Smooth muscle cell (in vitro differentiated cells): ENCODE measurements around the gene KIFC1. TPM values are rescaled to one million over a fixed set of nuclear protein-coding genes. Genes with fewer than 3 reads are reported as not detected.
A peak's percentile ranks its signal among the peaks of the same experiment; 100 is the strongest.

Experiments
- DNase-seq: peaks from one replicate; lab custom pipeline; 2025; ENCODE audit not compliant: unreplicated experiment; lab: John Stamatoyannopoulos, UW
- H2AFZ ChIP-seq: fragments of 200-600 bp; sonication (generic); 2 replicates; pipeline ENCODE4 v1.6.0; 2016; ENCODE audit warnings: antibody characterized with exemption, low read depth, mild to moderate bottlenecking
- H3F3A ChIP-seq: fragments of 200-600 bp; sonication (generic); 2 replicates; pipeline ENCODE4 v1.6.0; 2017; ENCODE audit warnings: antibody characterized with exemption, low read depth
- H3K27ac ChIP-seq: fragments of 200-600 bp; sonication (generic); 2 replicates; pipeline ENCODE4 v1.5.1; 2016; ENCODE audit warnings: low read depth, mild to moderate bottlenecking
- H3K27me3 ChIP-seq: fragments of 200-600 bp; sonication (generic); 2 replicates; pipeline ENCODE4 v1.6.1; 2016; ENCODE audit warnings: low read depth, mild to moderate bottlenecking
- H3K36me3 ChIP-seq: fragments of 200-600 bp; sonication (generic); 2 replicates; pipeline ENCODE4 v1.5.1; 2016; ENCODE audit warnings: low read depth
- H3K4me1 ChIP-seq: fragments of 200-600 bp; sonication (generic); 2 replicates; pipeline ENCODE4 v1.5.1; 2016; ENCODE audit warnings: low read depth
- H3K4me2 ChIP-seq: fragments of 200-600 bp; sonication (generic); 2 replicates; pipeline ENCODE4 v1.6.0; 2016; ENCODE audit warnings: mild to moderate bottlenecking
- H3K4me3 ChIP-seq: fragments of 200-600 bp; sonication (generic); 2 replicates; pipeline ENCODE4 v1.5.1; 2016; ENCODE audit warnings: mild to moderate bottlenecking
- H3K79me2 ChIP-seq: fragments of 200-600 bp; sonication (generic); 2 replicates; pipeline ENCODE4 v1.6.0; 2016; ENCODE audit warnings: low read depth, mild to moderate bottlenecking
- H3K9ac ChIP-seq: fragments of 200-600 bp; sonication (generic); 2 replicates; pipeline ENCODE4 v1.6.0; 2016; ENCODE audit warnings: low read depth
- H3K9me3 ChIP-seq: fragments of 200-600 bp; sonication (generic); replicated peaks from 2 replicates; pipeline ENCODE4 v1.5.1; 2016; ENCODE audit warnings: low read depth
- H4K20me1 ChIP-seq: fragments of 200-600 bp; sonication (generic); 2 replicates; pipeline ENCODE4 v1.6.0; 2016; ENCODE audit warnings: low read depth
- CTCF ChIP-seq: fragments of 200-600 bp; sonication (generic); IDR thresholded peaks from 2 replicates; pipeline ENCODE4 v1.5.1; 2017; ENCODE audit warnings: borderline replicate concordance, mild to moderate bottlenecking, antibody characterized with exemption; ENCODE audit not compliant: insufficient read depth, poor library complexity, severe bottlenecking
- WGBS: methylation state at CpG from one replicate; pipeline ENCODE4 v1.1.7; 2016; ENCODE audit warnings: low lambda C conversion rate; 5-methylcytosine and 5-hydroxymethylcytosine counted together
- polyA plus RNA-seq: library from polyadenylated mRNA; unstranded; fragments of >200 nt; fragmentation: Nextera tagmentation; extraction: Ambion mirVana; gene quantifications from 2 replicates; pipeline ENCODE4 v1.2.1, GENCODE V29; 2016
- total RNA-seq: library from RNA; depleted of rRNA; stranded (reverse); fragments of >200 nt; gene quantifications from 2 replicates; pipeline ENCODE4 v1.2.3, GENCODE V29; 2014

Gene KIFC1
- total and polyA plus RNA-seq, 2 experiments from 2014 or later: 8.8 to 12.0 TPM

GRCh38 chr6:33419580-33420490 lies 28.2 kb downstream of the KIFC1 start, which contains the start of gene SYNGAP1:
SYNGAP1 (plus strand) TSS chr6:33420065; CDS start chr6:33420265, 200 bp downstream.
- Histone ChIP-seq H3F3A (peaks cover 18% of the 10 kb centered on the region), H2AFZ (no peak within 1 kb of the TSS), H3K27ac (peak within 1 kb of the TSS; percentile 99), H3K27me3 (no peaks in the 10 kb centered on the region), H3K9ac (peak within 1 kb of the TSS; percentile 96), H3K36me3 (no peaks in the 10 kb centered on the region), H4K20me1 (peaks cover 8% of the 10 kb centered on the region), H3K79me2 (peaks cover 45% of the 10 kb centered on the region), H3K4me2 (peak within 1 kb of the TSS; percentile 88), H3K4me1 (peaks cover 44% of the 10 kb centered on the region), H3K9me3 (no peaks in the 10 kb centered on the region), H3K4me3 (peak within 1 kb of the TSS; percentile 54)
- TF ChIP-seq CTCF: no peak
- WGBS: 5% methylated on average over 2 of the region's 22 CpGs
- no peak for DNase-seq

GRCh38 chr6:33420491-33421343 lies 29.1 kb downstream of the KIFC1 start:
- peak overlapping the region; percentile 54 for H3K4me3 ChIP-seq
- TF ChIP-seq CTCF: no peak
- H3K4me1 ChIP-seq: peaks cover 48% of the 10 kb centered on the region
- peaks cover 23% of the 10 kb centered on the region for H3F3A ChIP-seq
- WGBS: 43% methylated on average over 3 of the region's 6 CpGs
- no peaks in the 10 kb centered on the region for H3K36me3 ChIP-seq
- H3K9me3 ChIP-seq: no peaks in the 10 kb centered on the region
- H3K79me2 ChIP-seq: peaks cover 36% of the 10 kb centered on the region
- H3K9ac ChIP-seq: peak overlapping the region; percentile 96
- H4K20me1 ChIP-seq: peaks cover under 1% of the 10 kb centered on the region
- no peak overlapping the region for H2AFZ ChIP-seq
- H3K27ac ChIP-seq: peak overlapping the region; percentile 39
- peak overlapping the region; percentile 88 for H3K4me2 ChIP-seq
- no peak for DNase-seq
- no peaks in the 10 kb centered on the region for H3K27me3 ChIP-seq

GRCh38 chr6:33421344-33421643 lies 29.7 kb downstream of the KIFC1 start:
- TF ChIP-seq CTCF: no peak
- Histone ChIP-seq H3K36me3 (no peaks in the 10 kb centered on the region), H3F3A (peaks cover 23% of the 10 kb centered on the region), H2AFZ (no peak overlapping the region), H3K9ac (no peak overlapping the region), H3K9me3 (no peaks in the 10 kb centered on the region), H3K27ac (peak overlapping the region; percentile 39), H4K20me1 (no peaks in the 10 kb centered on the region), H3K4me3 (no peak overlapping the region), H3K79me2 (peaks cover 30% of the 10 kb centered on the region), H3K4me1 (peaks cover 44% of the 10 kb centered on the region), H3K27me3 (no peaks in the 10 kb centered on the region), H3K4me2 (peak overlapping the region; percentile 88)
- no peak for DNase-seq
- WGBS: 85% methylated on average over 2 of the region's 2 CpGs
